Measurements from ENCODE around the gene TOMM5. TPM values are rescaled to one million over a fixed set of nuclear protein-coding genes. Genes with fewer than 3 reads are reported as not detected.

Gene TOMM5
- total RNA-seq, 1 donor from 2014 or later, result 201 TPM

DNA sequence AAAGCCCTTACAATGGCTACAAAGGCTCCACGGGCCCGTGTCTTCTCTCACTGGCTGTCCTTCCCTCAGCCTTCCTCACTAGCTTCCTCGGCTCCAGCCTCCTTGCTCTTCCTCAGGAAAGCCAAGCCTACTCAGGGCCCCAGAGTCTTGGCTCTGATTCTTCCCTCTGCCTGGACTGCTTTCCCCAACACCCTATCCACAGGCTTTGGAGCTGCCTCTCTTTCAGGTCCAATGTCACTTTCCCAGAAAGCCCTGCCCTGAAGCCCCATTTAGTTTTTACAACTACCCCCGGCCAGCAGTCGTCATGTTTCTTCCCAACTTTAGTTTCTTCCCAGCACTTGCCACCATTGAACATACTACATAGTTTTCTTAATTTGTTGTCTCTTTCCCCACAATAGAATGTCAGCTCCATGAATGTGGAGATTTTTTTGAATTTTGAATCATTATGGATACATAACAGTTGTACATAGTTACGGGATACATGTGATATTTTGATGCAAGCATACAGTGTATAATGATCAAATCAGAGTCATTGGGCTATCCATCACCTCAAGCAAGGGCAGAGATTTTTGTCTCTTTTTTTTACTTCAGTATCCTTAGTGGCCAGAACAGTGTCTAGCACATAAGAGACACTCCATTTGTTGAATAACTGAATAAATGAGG lies 17.5 kb upstream of the TOMM5 start:
- DNase-seq (ENCODE audit: low spot score), result no peak
- Mint-ChIP-seq H3K4me3 (no peak overlapping the region), H3K27me3 (ENCODE audit: insufficient read depth, low read depth) (peaks cover 2% of the 10 kb centered on the region), H3K4me1 (peaks cover 3% of the 10 kb centered on the region), H3K36me3 (no peaks in the 10 kb centered on the region), H3K9me3 (no peaks in the 10 kb centered on the region), H3K27ac (no peak overlapping the region)
- TF ChIP-seq, protein P1, sequence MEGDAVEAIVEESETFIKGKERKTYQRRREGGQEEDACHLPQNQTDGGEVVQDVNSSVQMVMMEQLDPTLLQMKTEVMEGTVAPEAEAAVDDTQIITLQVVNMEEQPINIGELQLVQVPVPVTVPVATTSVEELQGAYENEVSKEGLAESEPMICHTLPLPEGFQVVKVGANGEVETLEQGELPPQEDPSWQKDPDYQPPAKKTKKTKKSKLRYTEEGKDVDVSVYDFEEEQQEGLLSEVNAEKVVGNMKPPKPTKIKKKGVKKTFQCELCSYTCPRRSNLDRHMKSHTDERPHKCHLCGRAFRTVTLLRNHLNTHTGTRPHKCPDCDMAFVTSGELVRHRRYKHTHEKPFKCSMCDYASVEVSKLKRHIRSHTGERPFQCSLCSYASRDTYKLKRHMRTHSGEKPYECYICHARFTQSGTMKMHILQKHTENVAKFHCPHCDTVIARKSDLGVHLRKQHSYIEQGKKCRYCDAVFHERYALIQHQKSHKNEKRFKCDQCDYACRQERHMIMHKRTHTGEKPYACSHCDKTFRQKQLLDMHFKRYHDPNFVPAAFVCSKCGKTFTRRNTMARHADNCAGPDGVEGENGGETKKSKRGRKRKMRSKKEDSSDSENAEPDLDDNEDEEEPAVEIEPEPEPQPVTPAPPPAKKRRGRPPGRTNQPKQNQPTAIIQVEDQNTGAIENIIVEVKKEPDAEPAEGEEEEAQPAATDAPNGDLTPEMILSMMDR (IDR thresholded peaks at IDR 0.05), result no peak
- TF ChIP-seq EZH2 (IDR thresholded peaks at IDR 0.05) (no peak), EZH2phosphoT487 (IDR thresholded peaks at IDR 0.05) (no peak)
- Histone ChIP-seq H3K36me3 (no peaks in the 10 kb centered on the region), H3K79me2 (ENCODE audit: low read depth) (no peaks in the 10 kb centered on the region), H3K9ac (no peak overlapping the region), H3K9me3 (ENCODE audit: low read depth) (no peaks in the 10 kb centered on the region), H3K4me2 (no peak overlapping the region), H3F3A (ENCODE audit: low read depth) (no peaks in the 10 kb centered on the region), H3K27me3 (peaks cover 18% of the 10 kb centered on the region), H2AFZ (replicated peaks) (no peak overlapping the region), H3K4me3 (no peak overlapping the region), H3K27ac (no peak overlapping the region), H4K20me1 (ENCODE audit: low read depth) (no peaks in the 10 kb centered on the region), H3K4me1 (no peaks in the 10 kb centered on the region)

DNA sequence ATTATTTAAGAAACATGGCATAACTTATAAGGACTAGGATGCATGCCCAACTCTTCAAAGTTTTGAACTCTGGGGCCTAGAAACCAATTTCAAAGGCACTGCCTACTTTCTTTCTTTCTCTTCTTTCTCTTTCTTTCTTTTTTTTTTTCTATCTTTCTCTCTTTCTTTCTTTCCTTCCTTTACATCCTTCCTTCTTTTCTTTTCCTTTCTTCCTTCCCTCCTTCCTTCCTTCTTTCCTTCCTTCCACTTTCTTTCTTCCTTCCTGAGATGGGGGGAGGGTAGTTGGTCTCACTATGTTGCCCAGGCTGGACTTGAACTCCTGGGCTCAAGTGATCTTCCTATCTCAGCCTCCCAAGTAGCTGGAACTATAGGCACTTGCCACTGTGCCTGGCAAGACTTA lies 15.9 kb upstream of the TOMM5 start:
- H3K27me3 Mint-ChIP-seq (ENCODE audit: insufficient read depth, low read depth), result peaks cover 2% of the 10 kb centered on the region

DNA sequence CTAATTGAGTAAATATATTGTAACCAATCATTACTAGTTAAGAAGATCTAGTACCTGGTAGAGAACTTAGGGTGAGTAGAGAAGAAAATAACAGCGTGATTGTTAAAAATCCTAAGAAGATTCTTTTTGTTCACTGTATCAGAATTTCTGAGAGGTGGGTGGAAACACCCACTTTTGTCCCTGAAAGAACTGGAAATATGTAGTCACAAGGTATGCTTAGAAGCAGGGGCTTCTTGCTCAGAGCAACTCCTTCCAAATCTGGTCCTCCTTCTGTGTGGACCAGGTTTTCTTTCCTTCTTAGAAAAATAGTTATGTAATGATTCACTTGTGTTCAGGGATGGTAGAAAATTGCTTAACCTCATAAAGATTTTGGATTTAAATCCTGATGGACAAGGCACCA lies 11.9 kb upstream of the TOMM5 start:
- Mint-ChIP-seq H3K27me3 (ENCODE audit: insufficient read depth, low read depth) (no peaks in the 10 kb centered on the region), H3K9me3 (no peaks in the 10 kb centered on the region)
- no peak for DNase-seq (ENCODE audit: low spot score)

More for the DNA sequence above, 15.9 kb upstream of the TOMM5 start:
- Mint-ChIP-seq H3K4me1 (peaks cover 3% of the 10 kb centered on the region), H3K36me3 (no peaks in the 10 kb centered on the region), H3K9me3 (no peaks in the 10 kb centered on the region), H3K27ac (no peak overlapping the region), H3K4me3 (no peak overlapping the region)
- H3K9me3 ChIP-seq (ENCODE audit: low read depth), result no peaks in the 10 kb centered on the region
- no peak overlapping the region for H3K27ac ChIP-seq
- H3K27me3 ChIP-seq, result peaks cover 19% of the 10 kb centered on the region
- H3K4me1 ChIP-seq, result no peaks in the 10 kb centered on the region
- no peak overlapping the region for H3K4me3 ChIP-seq
- H3K36me3 ChIP-seq, result no peaks in the 10 kb centered on the region
- no peaks in the 10 kb centered on the region for H3F3A ChIP-seq (ENCODE audit: low read depth)
- no peak overlapping the region for H3K4me2 ChIP-seq
- no peaks in the 10 kb centered on the region for H3K79me2 ChIP-seq (ENCODE audit: low read depth)
- no peak overlapping the region for H2AFZ ChIP-seq (replicated peaks)
- no peaks in the 10 kb centered on the region for H4K20me1 ChIP-seq (ENCODE audit: low read depth)
- TF ChIP-seq EZH2phosphoT487 (IDR thresholded peaks at IDR 0.05), result no peak
- TF ChIP-seq EZH2 (IDR thresholded peaks at IDR 0.05), result no peak
- TF ChIP-seq, protein P1 (IDR thresholded peaks at IDR 0.05), result no peak
- DNase-seq (ENCODE audit: low spot score), result no peak
- no peak overlapping the region for H3K9ac ChIP-seq

More for the DNA sequence above, 11.9 kb upstream of the TOMM5 start:
- no peaks in the 10 kb centered on the region for H3K79me2 ChIP-seq (ENCODE audit: low read depth)
- H3K4me2 ChIP-seq, result no peak overlapping the region
- TF ChIP-seq, protein P1 (IDR thresholded peaks at IDR 0.05), result no peak
- TF ChIP-seq EZH2 (IDR thresholded peaks at IDR 0.05) (no peak), EZH2phosphoT487 (IDR thresholded peaks at IDR 0.05) (no peak)
- peaks cover 18% of the 10 kb centered on the region for H3K27me3 ChIP-seq
- H3F3A ChIP-seq (ENCODE audit: low read depth), result no peaks in the 10 kb centered on the region
- H2AFZ ChIP-seq (replicated peaks), result no peak overlapping the region
- no peaks in the 10 kb centered on the region for H3K9me3 ChIP-seq (ENCODE audit: low read depth)
- no peaks in the 10 kb centered on the region for H3K4me1 ChIP-seq
- no peak overlapping the region for H3K9ac ChIP-seq
- Mint-ChIP-seq H3K4me1 (peaks cover 3% of the 10 kb centered on the region), H3K36me3 (no peaks in the 10 kb centered on the region), H3K27ac (no peak overlapping the region), H3K4me3 (no peak overlapping the region)
- no peaks in the 10 kb centered on the region for H4K20me1 ChIP-seq (ENCODE audit: low read depth)
- H3K27ac ChIP-seq, result no peak overlapping the region
- H3K36me3 ChIP-seq, result no peaks in the 10 kb centered on the region
- no peak overlapping the region for H3K4me3 ChIP-seq

Data from neural progenitor cell (in vitro differentiated cells).